ENCODE measurements around the gene ZDHHC8.

ZDHHC8 gene

DNA sequence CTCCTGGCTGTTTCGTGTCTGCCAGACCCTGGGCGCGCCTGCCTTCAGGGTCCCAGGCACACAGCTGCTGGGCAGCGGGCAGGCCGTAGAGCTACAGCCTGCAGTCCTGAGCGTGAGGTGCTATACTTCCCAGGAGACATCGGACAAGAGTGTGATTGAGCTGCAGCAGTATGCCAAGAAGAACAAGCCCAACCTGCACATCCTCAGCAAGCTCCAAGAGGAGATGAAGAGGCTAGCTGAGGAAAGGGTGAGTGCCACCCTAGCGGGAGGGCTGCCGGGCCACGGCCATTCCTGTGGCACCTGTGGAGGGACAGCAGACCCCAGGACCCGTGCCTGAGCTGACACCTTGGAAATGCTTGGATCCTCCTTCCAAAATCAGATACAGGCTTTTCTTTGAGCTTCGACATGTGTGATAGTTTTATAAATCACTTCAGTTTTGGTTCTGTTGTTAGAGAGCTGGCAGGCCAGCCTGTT is 22.8 kb upstream of the ZDHHC8 start:
- WGBS: 98% methylated on average over 12 of the region's 12 CpGs
- no peak overlapping the region for H3K9ac ChIP-seq (ENCODE audit: low read length)
- H3K9me3 ChIP-seq (ENCODE audit: control insufficient read depth, low read length): no peaks in the 10 kb centered on the region
- H2BK15ac ChIP-seq (ENCODE audit: low read depth, poor library complexity, severe bottlenecking): no peak overlapping the region
- H2BK5ac ChIP-seq (ENCODE audit: low read depth, low read length, poor library complexity, severe bottlenecking): no peak overlapping the region
- H3K27ac ChIP-seq (ENCODE audit: low read length, poor library complexity, severe bottlenecking): no peak overlapping the region
- DNase-seq: no peak
- no peak overlapping the region for H3K18ac ChIP-seq (ENCODE audit: low read depth in 1 of 2, low read length in 2 of 2)
- no peak overlapping the region for H2BK12ac ChIP-seq (ENCODE audit: low read length in 2 of 2)
- H3K4me3 ChIP-seq (ENCODE audit: insufficient read depth in 1 of 2, low read depth in 1 of 2, low read length in 2 of 2): no peak overlapping the region
- no peak overlapping the region for H2AFZ ChIP-seq (ENCODE audit: low read depth, low read length)
- no peak overlapping the region for H4K91ac ChIP-seq (ENCODE audit: low read length)
- H2BK120ac ChIP-seq (ENCODE audit: low read depth, low read length): no peak overlapping the region
- no peak overlapping the region for H3K14ac ChIP-seq (ENCODE audit: low read length in 2 of 2)
- H3K79me1 ChIP-seq (replicated peaks; ENCODE audit: low read length, poor library complexity, severe bottlenecking): peaks cover 46% of the 10 kb centered on the region
- no peak overlapping the region for H3K4ac ChIP-seq (ENCODE audit: low read depth in 1 of 2, low read length in 2 of 2)
- peaks cover 94% of the 10 kb centered on the region in 2 experiments for H3K36me3 ChIP-seq (ENCODE audit: control insufficient read depth in 1 of 2, insufficient read depth in 2 of 2, low read depth in 1 of 2, low read length in 2 of 2)
- H4K8ac ChIP-seq (ENCODE audit: low read length): no peak overlapping the region
- H3K23ac ChIP-seq (ENCODE audit: low read length in 2 of 2): no peak overlapping the region
- no peaks in the 10 kb centered on the region for H3K27me3 ChIP-seq (ENCODE audit: control insufficient read depth in 1 of 2, insufficient read depth in 1 of 2, low read length in 2 of 2)
- H2AK5ac ChIP-seq (ENCODE audit: low read length, severe bottlenecking): no peak overlapping the region
- H3K4me2 ChIP-seq (ENCODE audit: low read length, poor library complexity, severe bottlenecking): no peak overlapping the region
- peaks cover 23% of the 10 kb centered on the region for H3K4me1 ChIP-seq (ENCODE audit: control insufficient read depth, insufficient read depth, low read depth, low read length)

DNA sequence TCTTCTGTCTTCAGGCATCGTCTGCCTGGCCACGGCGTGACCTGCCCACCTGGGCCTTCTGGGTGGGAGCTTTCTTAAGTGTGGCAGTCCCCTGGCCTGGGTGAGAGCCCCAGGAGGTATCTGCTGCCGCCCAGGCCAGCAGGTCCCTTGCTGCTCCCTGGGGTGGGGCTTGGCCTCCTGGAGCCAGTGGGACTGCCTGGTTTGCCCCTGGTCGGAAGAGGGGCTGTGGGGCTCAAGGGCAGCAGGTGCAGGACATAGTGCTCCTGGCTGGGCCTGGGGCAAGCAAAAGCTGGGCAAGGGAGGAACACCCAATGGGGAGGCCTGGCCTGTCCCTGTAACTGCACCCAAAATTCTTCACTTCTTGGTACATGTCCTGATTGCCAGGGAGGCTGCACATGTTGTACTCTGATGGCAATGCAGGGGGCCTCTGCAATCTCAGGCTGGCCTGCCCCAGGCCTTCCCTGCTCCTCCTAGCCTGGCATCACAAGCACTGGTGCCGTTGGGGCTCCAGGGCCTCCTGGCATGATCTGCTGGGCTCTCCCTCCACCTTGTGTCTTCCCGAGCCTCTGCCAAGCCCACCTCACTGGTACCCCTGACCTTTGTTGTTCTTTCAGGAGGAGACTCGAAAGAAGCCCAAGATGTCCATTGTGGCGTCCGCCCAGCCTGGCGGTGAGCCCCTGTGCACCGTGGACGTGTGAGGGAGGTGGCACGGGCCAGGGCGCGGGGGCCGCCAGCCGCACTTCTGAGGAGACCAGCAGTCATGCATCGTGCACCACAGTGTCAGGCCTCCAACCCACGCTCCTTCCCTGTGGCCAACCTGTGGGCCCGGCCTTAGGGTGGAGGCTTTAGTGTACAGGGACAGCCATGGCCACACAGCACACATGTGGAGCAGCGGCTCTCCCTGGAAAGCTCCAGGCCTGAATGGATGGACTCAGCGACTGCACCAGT is 21.9 kb upstream of the ZDHHC8 start:
- no peak overlapping the region for H2BK12ac ChIP-seq (ENCODE audit: low read length in 2 of 2)
- H3K4me2 ChIP-seq (ENCODE audit: low read length, poor library complexity, severe bottlenecking): no peak overlapping the region
- H4K8ac ChIP-seq (ENCODE audit: low read length): peak overlapping the region; percentile 20
- H3K14ac ChIP-seq (ENCODE audit: low read length in 2 of 2): no peak overlapping the region
- H4K91ac ChIP-seq (ENCODE audit: low read length): no peak overlapping the region
- WGBS: 96% methylated on average over 22 of the region's 23 CpGs
- no peak overlapping the region for H3K27ac ChIP-seq (ENCODE audit: low read length, poor library complexity, severe bottlenecking)
- H2AFZ ChIP-seq (ENCODE audit: low read depth, low read length): no peak overlapping the region
- H3K27me3 ChIP-seq (ENCODE audit: control insufficient read depth in 1 of 2, insufficient read depth in 1 of 2, low read length in 2 of 2): no peaks in the 10 kb centered on the region
- no peak overlapping the region for H3K4ac ChIP-seq (ENCODE audit: low read depth in 1 of 2, low read length in 2 of 2)
- H2AK5ac ChIP-seq (ENCODE audit: low read length, severe bottlenecking): no peak overlapping the region
- H2BK15ac ChIP-seq (ENCODE audit: low read depth, poor library complexity, severe bottlenecking): no peak overlapping the region
- peaks cover 96 to 98% of the 10 kb centered on the region in 2 experiments for H3K36me3 ChIP-seq (ENCODE audit: control insufficient read depth in 1 of 2, insufficient read depth in 2 of 2, low read depth in 1 of 2, low read length in 2 of 2)
- H3K4me1 ChIP-seq (ENCODE audit: control insufficient read depth, insufficient read depth, low read depth, low read length): peaks cover 22% of the 10 kb centered on the region
- no peak overlapping the region for H3K23ac ChIP-seq (ENCODE audit: low read length in 2 of 2)
- no peak overlapping the region for H2BK120ac ChIP-seq (ENCODE audit: low read depth, low read length)
- peaks cover 52% of the 10 kb centered on the region for H3K79me1 ChIP-seq (replicated peaks; ENCODE audit: low read length, poor library complexity, severe bottlenecking)
- no peak for DNase-seq
- H2BK5ac ChIP-seq (ENCODE audit: low read depth, low read length, poor library complexity, severe bottlenecking): no peak overlapping the region
- H3K9me3 ChIP-seq (ENCODE audit: control insufficient read depth, low read length): no peaks in the 10 kb centered on the region
- H3K18ac ChIP-seq (ENCODE audit: low read depth in 1 of 2, low read length in 2 of 2): no peak overlapping the region
- H3K4me3 ChIP-seq (ENCODE audit: insufficient read depth in 1 of 2, low read depth in 1 of 2, low read length in 2 of 2): no peak overlapping the region
- no peak overlapping the region for H3K9ac ChIP-seq (ENCODE audit: low read length)

DNA sequence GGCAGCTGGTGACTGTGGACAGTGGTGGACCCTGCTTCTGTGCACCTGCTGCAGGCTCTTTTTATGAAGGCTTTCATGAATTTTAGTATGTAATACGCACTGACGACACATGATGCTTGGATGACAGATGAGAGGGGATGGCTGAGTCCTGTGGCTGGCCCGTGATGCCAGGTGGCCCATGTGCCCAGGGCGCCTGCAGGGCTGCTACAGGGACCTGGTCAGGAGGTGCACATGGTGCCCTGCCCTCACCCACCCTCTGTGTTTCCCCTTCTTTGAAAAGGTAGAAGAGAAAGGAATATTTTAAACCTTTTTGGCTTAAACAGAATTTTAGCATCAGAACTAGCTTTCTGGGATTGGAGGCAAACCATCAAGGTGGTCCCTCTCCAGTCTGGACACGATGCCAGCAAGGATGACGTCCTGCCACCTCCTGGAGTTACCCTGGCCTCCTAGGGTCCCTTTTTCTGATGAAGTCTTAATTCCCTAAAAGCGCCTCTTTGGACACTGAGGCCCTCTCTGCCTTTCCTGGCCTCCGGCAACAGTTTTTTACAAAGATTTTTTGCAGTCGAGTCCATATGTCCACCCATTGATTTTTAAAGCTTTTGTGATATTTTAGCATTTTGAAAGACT is 21.1 kb upstream of the ZDHHC8 start:
- Histone ChIP-seq H3K18ac (ENCODE audit: low read depth in 1 of 2, low read length in 2 of 2) (no peak overlapping the region), H3K9me3 (ENCODE audit: control insufficient read depth, low read length) (no peaks in the 10 kb centered on the region), H2BK15ac (ENCODE audit: low read depth, poor library complexity, severe bottlenecking) (no peak overlapping the region), H2BK12ac (ENCODE audit: low read length in 2 of 2) (no peak overlapping the region), H4K91ac (ENCODE audit: low read length) (no peak overlapping the region), H2AFZ (ENCODE audit: low read depth, low read length) (no peak overlapping the region), H2BK5ac (ENCODE audit: low read depth, low read length, poor library complexity, severe bottlenecking) (no peak overlapping the region), H3K4ac (ENCODE audit: low read depth in 1 of 2, low read length in 2 of 2) (no peak overlapping the region), H3K27me3 (ENCODE audit: control insufficient read depth in 1 of 2, insufficient read depth in 1 of 2, low read length in 2 of 2) (no peaks in the 10 kb centered on the region), H3K14ac (ENCODE audit: low read length in 2 of 2) (no peak overlapping the region), H2BK120ac (ENCODE audit: low read depth, low read length) (no peak overlapping the region), H3K79me1 (replicated peaks; ENCODE audit: low read length, poor library complexity, severe bottlenecking) (peaks cover 59% of the 10 kb centered on the region), H3K4me3 (ENCODE audit: insufficient read depth in 1 of 2, low read depth in 1 of 2, low read length in 2 of 2) (no peak overlapping the region), H3K36me3 (ENCODE audit: control insufficient read depth in 1 of 2, insufficient read depth in 2 of 2, low read depth in 1 of 2, low read length in 2 of 2) (peaks cover 98 to 99% of the 10 kb centered on the region in 2 experiments), H2AK5ac (ENCODE audit: low read length, severe bottlenecking) (no peak overlapping the region), H3K9ac (ENCODE audit: low read length) (no peak overlapping the region), H3K4me1 (ENCODE audit: control insufficient read depth, insufficient read depth, low read depth, low read length) (peaks cover 21% of the 10 kb centered on the region), H3K4me2 (ENCODE audit: low read length, poor library complexity, severe bottlenecking) (no peak overlapping the region), H3K27ac (ENCODE audit: low read length, poor library complexity, severe bottlenecking) (no peak overlapping the region), H4K8ac (ENCODE audit: low read length) (no peak overlapping the region), H3K23ac (ENCODE audit: low read length in 2 of 2) (no peak overlapping the region)
- no peak for DNase-seq
- WGBS: 94% methylated on average over 9 of the region's 9 CpGs

DNA sequence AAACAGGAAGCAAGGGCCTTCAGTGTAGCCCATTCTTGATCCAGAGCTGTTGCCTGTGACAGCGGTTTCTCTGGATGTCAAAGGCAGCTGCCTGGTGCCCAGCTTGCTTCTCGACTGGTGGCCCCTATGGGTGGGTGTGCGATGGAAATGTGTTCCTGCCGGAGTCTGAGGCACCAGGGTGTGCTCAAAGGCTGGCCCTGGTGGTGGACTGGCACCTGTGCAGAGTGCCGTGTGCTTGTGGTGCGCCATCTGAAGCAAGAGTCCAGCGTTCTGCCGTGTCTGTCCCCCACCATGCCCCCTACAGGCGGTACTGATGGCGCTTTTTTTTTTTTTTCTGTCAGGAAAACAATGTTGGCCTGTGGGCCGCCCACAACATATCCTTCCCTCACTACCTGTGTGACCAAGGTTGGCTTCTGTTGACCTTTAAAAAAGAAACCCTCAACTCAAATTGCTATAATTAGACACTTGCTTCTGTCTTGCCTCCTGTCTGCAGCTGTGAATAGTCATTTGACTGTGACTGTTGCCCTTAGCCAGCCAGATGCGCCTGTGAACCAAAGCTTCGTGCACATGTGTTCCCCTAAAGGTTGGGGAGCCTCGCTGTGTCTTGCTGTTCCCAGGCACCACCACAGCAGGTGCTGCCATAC is 20.4 kb upstream of the ZDHHC8 start:
- no peak overlapping the region for H3K9ac ChIP-seq (ENCODE audit: low read length)
- no peak overlapping the region for H2BK12ac ChIP-seq (ENCODE audit: low read length in 2 of 2)
- no peak overlapping the region for H3K23ac ChIP-seq (ENCODE audit: low read length in 2 of 2)
- H3K4me3 ChIP-seq (ENCODE audit: insufficient read depth in 1 of 2, low read depth in 1 of 2, low read length in 2 of 2): no peak overlapping the region
- H2AK5ac ChIP-seq (ENCODE audit: low read length, severe bottlenecking): no peak overlapping the region
- DNase-seq: peak; percentile 44
- H2BK5ac ChIP-seq (ENCODE audit: low read depth, low read length, poor library complexity, severe bottlenecking): no peak overlapping the region
- no peak overlapping the region for H3K18ac ChIP-seq (ENCODE audit: low read depth in 1 of 2, low read length in 2 of 2)
- H3K4me1 ChIP-seq (ENCODE audit: control insufficient read depth, insufficient read depth, low read depth, low read length): peaks cover 24% of the 10 kb centered on the region
- no peak overlapping the region for H2AFZ ChIP-seq (ENCODE audit: low read depth, low read length)
- no peak overlapping the region for H2BK120ac ChIP-seq (ENCODE audit: low read depth, low read length)
- H3K4ac ChIP-seq (ENCODE audit: low read depth in 1 of 2, low read length in 2 of 2): peak overlapping the region in 1 of 2 experiments; percentile 35
- H3K27me3 ChIP-seq (ENCODE audit: control insufficient read depth in 1 of 2, insufficient read depth in 1 of 2, low read length in 2 of 2): no peaks in the 10 kb centered on the region
- H3K79me1 ChIP-seq (replicated peaks; ENCODE audit: low read length, poor library complexity, severe bottlenecking): peaks cover 53% of the 10 kb centered on the region
- H4K8ac ChIP-seq (ENCODE audit: low read length): peak overlapping the region; percentile 39
- no peak overlapping the region for H3K27ac ChIP-seq (ENCODE audit: low read length, poor library complexity, severe bottlenecking)
- H3K4me2 ChIP-seq (ENCODE audit: low read length, poor library complexity, severe bottlenecking): no peak overlapping the region
- WGBS: 81% methylated on average over 14 of the region's 14 CpGs
- H3K9me3 ChIP-seq (ENCODE audit: control insufficient read depth, low read length): no peaks in the 10 kb centered on the region
- H3K36me3 ChIP-seq (ENCODE audit: control insufficient read depth in 1 of 2, insufficient read depth in 2 of 2, low read depth in 1 of 2, low read length in 2 of 2): peaks cover 94 to 99% of the 10 kb centered on the region in 2 experiments
- no peak overlapping the region for H3K14ac ChIP-seq (ENCODE audit: low read length in 2 of 2)
- no peak overlapping the region for H4K91ac ChIP-seq (ENCODE audit: low read length)
- H2BK15ac ChIP-seq (ENCODE audit: low read depth, poor library complexity, severe bottlenecking): no peak overlapping the region
